Naive thymus-derived CD4-positive, alpha-beta T cell (primary cell): ENCODE results near the gene GIT2. TPM values are rescaled to one million over a fixed set of nuclear protein-coding genes. Genes with fewer than 3 reads are reported as not detected.
A peak's percentile ranks its signal among the peaks of the same experiment; 100 is the strongest.
"Not testable (repeated sequence)": the region's sequence is repeated elsewhere in the genome, so short reads cannot be mapped to it uniquely, and the experiment has no call there.

Experiments used
- ATAC-seq: fragments of 150-1000 bp; cut with Tn5 transposase; 2 replicates; pipeline ENCODE4 v1.10.0; 2021; ENCODE audit warnings: mild to moderate bottlenecking, moderate library complexity
- CTCF ChIA-PET: fragments of 350-600 bp; sonication (Branson Sonifier 250); formaldehyde crosslinking; loops from one replicate; lab custom pipeline; 2021; ENCODE audit warnings: antibody characterized with exemption; lab: Charles Lee
- POLR2A ChIA-PET: fragments of 350-600 bp; sonication (Branson Sonifier 250); formaldehyde crosslinking; loops from one replicate; lab custom pipeline; 2021; ENCODE audit warnings: antibody characterized with exemption, inconsistent platforms; lab: Charles Lee
- DNase-seq, 9 donors: peaks; one replicate each; pipeline versions ENCODE4 v3.0.0 to v3.0.0-alpha.2; 2020 to 2022; ENCODE audit warnings: mixed read lengths in 1 of 9
- H3K27ac ChIP-seq: one replicate; pipeline ENCODE4 v1.7.0; 2013; ENCODE audit warnings: mild to moderate bottlenecking, low read depth, low read length, moderate library complexity
- H3K27me3 ChIP-seq, 2 donors: one replicate each; pipeline ENCODE4 v1.7.0; 2013; ENCODE audit warnings: low read length in 2 of 2, mild to moderate bottlenecking in 2 of 2, moderate library complexity in 2 of 2; ENCODE audit not compliant: control insufficient read depth in 2 of 2, insufficient read depth in 2 of 2
- H3K36me3 ChIP-seq, 3 experiments: 1 replicate in 2 of 3; 2 replicates in 1 of 3; pipeline ENCODE4 v1.7.0; 2013; ENCODE audit warnings: low read length in 3 of 3, mild to moderate bottlenecking in 3 of 3, moderate library complexity in 1 of 3; ENCODE audit not compliant: insufficient read depth in 3 of 3, control insufficient read depth in 2 of 3
- H3K4me1 ChIP-seq, 2 donors: one replicate each; pipeline ENCODE4 v1.7.0; 2013; ENCODE audit warnings: low read length in 2 of 2, mild to moderate bottlenecking in 2 of 2, moderate library complexity in 1 of 2; ENCODE audit not compliant: control insufficient read depth in 2 of 2, insufficient read depth in 2 of 2
- H3K4me3 ChIP-seq: 2 replicates; pipeline ENCODE4 v1.7.0; 2013; ENCODE audit warnings: mild to moderate bottlenecking, low read length
- H3K9me3 ChIP-seq, 3 experiments: 1 replicate in 2 of 3; 2 replicates in 1 of 3; pipeline ENCODE4 v1.7.0; 2013; ENCODE audit warnings: low read length in 3 of 3; ENCODE audit not compliant: control insufficient read depth in 2 of 3
- H3K27ac Mint-ChIP-seq, 9 donors: one replicate each; pipeline ENCODE4 v1.8.0; 2020 to 2022; ENCODE audit warnings: mixed read lengths in 9 of 9, mild to moderate bottlenecking in 8 of 9, moderate library complexity in 5 of 9, inconsistent platforms in 2 of 9
- H3K27me3 Mint-ChIP-seq, 5 donors: one replicate each; pipeline ENCODE4 v1.8.0; 2021 to 2022; ENCODE audit warnings: mixed read lengths in 5 of 5, mild to moderate bottlenecking in 1 of 5
- H3K36me3 Mint-ChIP-seq, 5 donors: one replicate each; pipeline ENCODE4 v1.8.0; 2020 to 2022; ENCODE audit warnings: mixed read lengths in 5 of 5, mild to moderate bottlenecking in 3 of 5, inconsistent platforms in 1 of 5
- H3K4me1 Mint-ChIP-seq, 7 donors: one replicate each; pipeline ENCODE4 v1.8.0; 2020 to 2022; ENCODE audit warnings: mixed read lengths in 7 of 7, mild to moderate bottlenecking in 3 of 7, inconsistent platforms in 1 of 7
- H3K4me3 Mint-ChIP-seq, 10 donors: one replicate each; pipeline ENCODE4 v1.8.0; 2020 to 2022; ENCODE audit warnings: mild to moderate bottlenecking in 10 of 10, mixed read lengths in 10 of 10, moderate library complexity in 6 of 10, inconsistent platforms in 2 of 10
- H3K9me3 Mint-ChIP-seq, 11 donors: one replicate each; pipeline ENCODE4 v1.8.0; 2020 to 2022; ENCODE audit warnings: mixed read lengths in 11 of 11, mild to moderate bottlenecking in 4 of 11, inconsistent platforms in 1 of 11, moderate library complexity in 1 of 11
- intact Hi-C, 2 donors: fragments of 100-400 bp; cut with micrococcal nuclease; formaldehyde crosslinking; loops; one replicate each; pipeline ENCODE4 v1.15.1; 2023
- polyA plus RNA-seq, 2 donors: library from polyadenylated mRNA; unstranded; fragments of 300-500 nt; fragmentation: Illumina TruSeq; gene quantifications; one replicate each; pipeline ENCODE4 v1.2.3, GENCODE V29; 2021
- total RNA-seq, 6 experiments: library from RNA in 5 of 6; stranded (reverse) in 5 of 6; gene quantifications; 1 replicate in 5 of 6; 2 replicates in 1 of 6; pipeline ENCODE4 v1.2.3 and lab custom pipeline; 2021 to 2026

GIT2 gene
- total and polyA plus RNA-seq, 7 experiments from 2014 or later = 63.2 to 128 (median 96.4) TPM

DNA sequence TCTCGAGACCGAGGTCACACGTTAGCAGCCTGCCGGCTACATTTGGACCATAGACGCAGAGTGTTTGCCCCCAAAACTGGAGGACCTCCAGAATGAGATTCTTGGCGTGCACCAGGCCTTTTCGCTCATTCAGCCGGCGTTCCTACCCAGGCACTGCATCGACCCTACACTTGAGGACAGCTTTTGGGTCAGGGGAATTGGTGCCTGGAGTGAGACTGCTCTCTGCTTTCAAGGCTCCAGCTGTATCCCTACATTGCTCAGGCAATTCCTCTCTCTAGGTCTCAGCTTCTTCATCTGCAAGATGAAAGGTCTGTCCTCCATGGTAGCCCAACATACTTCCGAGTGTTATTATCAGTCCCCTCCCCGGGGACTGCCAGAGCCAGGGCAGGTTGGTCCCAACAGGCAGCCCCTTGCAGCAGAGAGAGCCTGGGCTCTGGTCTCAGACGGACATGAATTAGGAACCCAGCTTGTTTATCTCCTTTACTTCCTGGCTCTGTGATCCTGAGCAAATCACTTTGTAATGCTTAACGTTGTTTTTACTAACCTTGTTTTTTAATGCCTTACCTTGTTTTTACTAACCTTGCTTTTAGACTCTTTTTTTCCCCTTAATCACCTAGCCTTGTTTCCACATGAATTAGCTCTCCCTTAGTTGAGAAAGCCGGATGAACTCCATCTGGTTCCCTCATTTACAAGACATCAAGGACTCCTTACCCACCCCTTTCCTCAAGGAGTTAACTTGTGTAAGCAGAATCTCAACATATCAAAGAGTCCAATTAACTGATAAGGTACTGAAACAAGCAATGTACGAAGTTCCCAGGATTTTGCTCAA is 95.2 kb downstream of the GIT2 start:
- Histone ChIP-seq H3K4me1 (peaks cover 15 to 17% of the 10 kb centered on the region in 2 donors), H3K4me3 (peak overlapping the region; percentile 90), H3K27ac (peak overlapping the region; percentile 74), H3K9me3 (no peaks in the 10 kb centered on the region), H3K27me3 (no peaks in the 10 kb centered on the region), H3K36me3 (peaks cover 5 to 32% (median 15%) of the 10 kb centered on the region in 3 experiments)
- Mint-ChIP-seq H3K4me3 (peak overlapping the region; percentile 88 to 98 (median 93)), H3K27me3 (no peaks in the 10 kb centered on the region), H3K4me1 (peaks cover 17 to 33% (median 23%) of the 10 kb centered on the region in 7 donors), H3K27ac (peak overlapping the region; percentile 88 to 99 (median 93)), H3K36me3 (peaks cover 10 to 22% (median 16%) of the 10 kb centered on the region in 5 donors), H3K9me3 (peaks cover 0 to 1% (median 0%) of the 10 kb centered on the region in 11 donors)
- ChIA-PET CTCF (interaction anchor here (0.7 to 1.5 kb wide), 3 partner anchors 13 to 48 kb away, joined by 3 to 5 read pairs (median 3); no protein-coding TSS in a partner anchor), POLR2A (interaction anchor here (0.5 to 2.3 kb wide), 6 partner anchors 12 to 879 kb away, joined by 3 to 11 read pairs (median 4); partner anchors contain the start of genes ANKRD13A and GLTP)
- DNase-seq (peak in 2 of 9 donors; percentile 5 to 6), ATAC-seq (no peak)
- intact Hi-C loops = loop anchor here (1.0 to 5.0 kb wide), 7 partner anchors 20 to 328 kb away; partner anchors contain the start of genes ANKRD13A (in 2 of the 2), GLTP (in 2 of the 2), C12orf76 (in 1 of the 2) and GIT2 (in 1 of the 2)

- H3K4me1 Mint-ChIP-seq = peaks cover 17 to 33% (median 22%) of the 10 kb centered on the region in 7 donors
- intact Hi-C loops = loop anchor here (1.0 to 5.0 kb wide), 7 partner anchors 19 to 327 kb away; partner anchors contain the start of genes ANKRD13A (in 2 of the 2), GLTP (in 2 of the 2), C12orf76 (in 1 of the 2) and GIT2 (in 1 of the 2)
- ChIA-PET POLR2A (interaction anchor here (0.5 to 2.3 kb wide), 5 partner anchors 12 to 99 kb away, joined by 3 to 11 read pairs (median 5); partner anchors contain the start of genes ANKRD13A and GLTP), CTCF (interaction anchor here (0.8 to 1.5 kb wide), 3 partner anchors 10 to 47 kb away, joined by 3 to 5 read pairs (median 3); no protein-coding TSS in a partner anchor)
- H3K36me3 ChIP-seq = peaks cover 5 to 23% (median 9%) of the 10 kb centered on the region in 3 experiments
- peak within 1 kb of the TSS; percentile 90 for H3K4me3 ChIP-seq
- no peaks in the 10 kb centered on the region for H3K27me3 ChIP-seq
- no peaks in the 10 kb centered on the region for H3K9me3 ChIP-seq
- DNase-seq (peak; percentile 58 to 79 (median 75)), ATAC-seq (peak; percentile 97)
- peak within 1 kb of the TSS; percentile 88 to 99 (median 93) for H3K27ac Mint-ChIP-seq
- peaks cover 15 to 17% of the 10 kb centered on the region in 2 donors for H3K4me1 ChIP-seq
- H3K9me3 Mint-ChIP-seq = peaks cover 0 to 1% (median 0%) of the 10 kb centered on the region in 11 donors
- H3K27me3 Mint-ChIP-seq = no peaks in the 10 kb centered on the region
- peak within 1 kb of the TSS; percentile 74 for H3K27ac ChIP-seq
- H3K4me3 Mint-ChIP-seq = peak within 1 kb of the TSS; percentile 88 to 98 (median 93)
- H3K36me3 Mint-ChIP-seq = peaks cover 9 to 16% (median 9%) of the 10 kb centered on the region in 5 donors
These were observed 96.1 kb downstream of the GIT2 start, which contains the start of gene TCHP for GRCh38 chr12:109899783-109900751. TCHP (plus strand) TSS chr12:109900274; CDS start chr12:109903027, 2,753 bp downstream.

DNA sequence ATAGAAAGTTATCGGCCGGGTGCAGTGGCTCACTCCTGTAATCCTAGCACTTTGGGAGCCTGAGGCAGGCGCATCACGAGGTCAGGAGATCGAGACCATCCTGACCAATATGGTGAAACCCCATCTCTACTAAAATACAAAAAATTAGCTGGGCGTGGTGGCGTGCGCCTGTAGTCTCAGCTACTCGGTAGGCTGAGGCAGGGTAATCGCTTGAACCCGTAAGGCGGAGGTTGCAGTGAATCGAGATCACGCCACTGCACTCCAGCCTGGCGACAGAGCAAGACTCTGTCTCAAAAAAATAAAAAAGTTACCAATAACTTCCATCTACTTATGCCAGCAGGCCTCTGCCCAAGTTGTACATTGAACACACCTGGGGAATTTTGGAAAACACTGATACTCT is 96.8 kb downstream of the GIT2 start:
- intact Hi-C loops, ATAC-seq, H3K9me3 ChIP-seq, DNase-seq, H3K27me3 Mint-ChIP-seq, H3K36me3 Mint-ChIP-seq, H3K9me3 Mint-ChIP-seq, H3K27me3 ChIP-seq: not testable (repeated sequence)
- Mint-ChIP-seq H3K4me3 (peak overlapping the region; percentile 88 to 98 (median 93)), H3K4me1 (peaks cover 17 to 33% (median 20%) of the 10 kb centered on the region in 7 donors), H3K27ac (peak overlapping the region; percentile 0 to 99 (median 93))
- Histone ChIP-seq H3K36me3 (peaks cover 2 to 16% (median 3%) of the 10 kb centered on the region in 3 experiments), H3K4me1 (peaks cover 15 to 17% of the 10 kb centered on the region in 2 donors), H3K4me3 (peak overlapping the region; percentile 90), H3K27ac (peak overlapping the region; percentile 74)
- ChIA-PET POLR2A (interaction anchor here (1.5 kb wide), 1 partner anchor 11 kb away, joined by 5 read pairs; no protein-coding TSS in a partner anchor), CTCF (interaction anchor here (0.8 to 1.2 kb wide), 2 partner anchors 10 to 11 kb away, joined by 3 read pairs; no protein-coding TSS in a partner anchor)

DNA sequence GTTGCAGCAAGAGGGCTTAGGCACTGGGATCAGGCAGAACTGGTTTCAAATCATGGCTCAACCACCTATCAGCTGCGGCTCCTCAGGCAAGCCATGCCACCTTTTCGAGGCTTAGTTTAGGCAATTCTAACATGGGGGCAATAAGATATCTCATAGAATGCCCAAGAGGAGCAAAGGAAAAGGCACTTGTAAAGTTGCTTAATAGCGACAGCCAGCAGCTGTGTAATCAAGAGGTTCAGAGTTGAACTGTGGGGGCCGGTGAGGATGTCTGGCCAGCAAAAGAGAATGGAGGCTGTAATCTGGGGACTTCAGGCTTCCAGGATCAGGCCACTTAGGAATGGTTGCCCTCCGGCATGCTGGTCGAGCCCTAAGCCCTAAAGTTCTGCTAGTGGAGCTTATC is 99.1 kb downstream of the GIT2 start:
- Histone ChIP-seq H3K36me3 (no peaks in the 10 kb centered on the region), H3K4me3 (no peak overlapping the region), H3K4me1 (peaks cover 13 to 33% of the 10 kb centered on the region in 2 donors), H3K27me3 (no peaks in the 10 kb centered on the region), H3K9me3 (no peaks in the 10 kb centered on the region), H3K27ac (no peak overlapping the region)
- DNase-seq (no peak), ATAC-seq (no peak)
- no peaks in the 10 kb centered on the region for H3K27me3 Mint-ChIP-seq
- peaks cover 14 to 41% (median 35%) of the 10 kb centered on the region in 7 donors for H3K4me1 Mint-ChIP-seq
- no peak overlapping the region for H3K4me3 Mint-ChIP-seq
- ChIA-PET CTCF (no interaction called here), POLR2A (no interaction called here)
- intact Hi-C loops = no loop called here
- peaks cover 0 to 6% (median 0%) of the 10 kb centered on the region in 5 donors for H3K36me3 Mint-ChIP-seq
- H3K9me3 Mint-ChIP-seq = no peaks in the 10 kb centered on the region
- peak overlapping the region in 1 of 9 donors; percentile 10 for H3K27ac Mint-ChIP-seq

- intact Hi-C loops = no loop called here
- Histone ChIP-seq H3K27me3 (no peaks in the 10 kb centered on the region), H3K4me3 (no peak overlapping the region), H3K36me3 (no peaks in the 10 kb centered on the region), H3K9me3 (no peaks in the 10 kb centered on the region), H3K27ac (no peak overlapping the region), H3K4me1 (peaks cover 5 to 26% of the 10 kb centered on the region in 2 donors)
- no peak overlapping the region for H3K27ac Mint-ChIP-seq
- peaks cover 6 to 34% (median 28%) of the 10 kb centered on the region in 7 donors for H3K4me1 Mint-ChIP-seq
- no peaks in the 10 kb centered on the region for H3K27me3 Mint-ChIP-seq
- ATAC-seq (no peak), DNase-seq (no peak)
- ChIA-PET POLR2A (no interaction called here), CTCF (interaction anchor here (0.6 kb wide), 1 partner anchor 43 kb away, joined by 3 read pairs; no protein-coding TSS in a partner anchor)
- H3K36me3 Mint-ChIP-seq = peaks cover 0 to 6% (median 0%) of the 10 kb centered on the region in 5 donors
- H3K9me3 Mint-ChIP-seq = no peaks in the 10 kb centered on the region
- H3K4me3 Mint-ChIP-seq = no peak overlapping the region
These were observed 100.0 kb downstream of the GIT2 start for GRCh38 chr12:109896188-109896587.
